GM18499 (cell line): ENCODE results near the gene ITGB5.

Experiments
- ATAC-seq: cut with Tn5 transposase; IDR thresholded peaks from one replicate; pipeline ENCODE4 v1.9.1; 2021; ENCODE audit warnings: moderate number of reproducible peaks; ENCODE audit not compliant: insufficient read depth, unreplicated experiment

Gene ITGB5

DNA sequence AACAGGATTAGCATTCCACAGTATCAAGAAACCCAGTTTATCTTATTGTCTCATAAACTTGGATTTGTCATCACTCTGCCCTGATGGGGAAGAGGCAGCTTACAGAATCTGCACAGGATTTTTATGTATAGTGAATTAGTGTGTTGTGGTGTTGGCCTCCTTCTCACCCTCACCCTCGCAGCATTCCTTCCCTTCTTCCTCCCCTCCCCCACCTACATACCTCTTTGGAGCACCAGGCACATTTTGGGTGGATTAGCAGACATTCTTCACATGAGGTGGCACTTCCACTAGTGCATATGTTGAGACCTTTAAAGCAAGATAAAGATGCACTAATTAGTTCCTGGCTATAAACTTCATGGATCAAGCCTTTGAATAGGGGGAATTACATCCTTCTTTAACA is 13.9 kb downstream of the ITGB5 start:
- ATAC-seq, result no peak

DNA sequence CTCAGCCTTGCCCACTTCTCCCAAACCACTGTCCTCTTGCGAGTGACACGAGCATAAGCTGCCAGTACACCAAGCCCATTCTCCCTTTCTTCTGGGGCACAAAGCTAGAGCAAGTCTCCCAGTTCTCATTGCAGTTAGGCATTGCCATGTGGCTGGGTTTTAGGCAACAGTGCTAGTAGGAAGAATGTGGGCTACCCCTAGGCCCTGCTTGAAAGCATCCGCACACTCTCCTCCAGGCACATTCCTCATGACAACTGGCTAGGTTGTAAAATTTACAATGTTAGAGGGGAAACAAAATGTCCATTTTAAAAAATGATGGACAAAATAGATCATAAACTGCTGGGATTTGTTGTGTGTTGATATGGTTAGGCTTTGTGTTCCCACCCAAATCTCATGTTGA is 19.7 kb downstream of the ITGB5 start:
- ATAC-seq, result no peak

DNA sequence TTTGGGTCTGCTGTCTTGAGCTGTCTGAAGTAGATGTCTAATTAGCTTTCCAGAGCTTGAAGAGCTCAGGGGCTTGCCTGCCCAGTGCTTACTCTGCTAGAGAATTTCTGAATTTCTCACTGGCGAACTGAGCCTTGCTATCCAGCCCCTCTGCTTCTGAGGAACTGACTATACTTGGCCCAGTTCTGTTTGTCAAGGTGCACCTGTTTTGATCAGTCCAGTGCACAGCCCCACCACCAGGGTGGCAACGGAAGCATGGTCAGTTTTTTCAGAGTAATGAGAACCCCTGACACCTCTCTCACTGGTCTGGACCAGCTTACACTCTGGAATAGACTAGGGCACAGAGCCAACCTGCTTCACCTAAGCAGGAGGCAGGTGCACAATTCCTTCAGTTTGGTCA is 25.2 kb downstream of the ITGB5 start:
- no peak for ATAC-seq

DNA sequence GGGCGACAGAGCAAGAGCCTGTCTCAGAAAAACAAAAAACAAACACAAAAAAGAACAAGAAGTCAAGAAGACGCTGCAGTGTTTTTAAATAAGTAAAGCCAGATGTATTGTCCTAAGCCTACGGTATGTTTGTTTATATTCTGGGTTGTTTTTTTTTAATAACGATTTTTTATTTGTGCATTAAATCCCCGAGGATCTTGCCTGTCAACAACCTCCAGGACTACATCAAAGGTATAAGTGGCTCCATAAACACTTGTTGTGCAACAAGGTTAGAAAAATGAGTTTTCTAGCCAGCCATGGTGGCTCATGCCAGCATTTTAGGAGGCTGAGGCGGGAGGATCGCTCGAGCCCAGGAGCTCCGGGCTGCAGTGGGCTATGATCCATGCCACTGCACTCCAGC is 26.1 kb downstream of the ITGB5 start:
- no peak for ATAC-seq

DNA sequence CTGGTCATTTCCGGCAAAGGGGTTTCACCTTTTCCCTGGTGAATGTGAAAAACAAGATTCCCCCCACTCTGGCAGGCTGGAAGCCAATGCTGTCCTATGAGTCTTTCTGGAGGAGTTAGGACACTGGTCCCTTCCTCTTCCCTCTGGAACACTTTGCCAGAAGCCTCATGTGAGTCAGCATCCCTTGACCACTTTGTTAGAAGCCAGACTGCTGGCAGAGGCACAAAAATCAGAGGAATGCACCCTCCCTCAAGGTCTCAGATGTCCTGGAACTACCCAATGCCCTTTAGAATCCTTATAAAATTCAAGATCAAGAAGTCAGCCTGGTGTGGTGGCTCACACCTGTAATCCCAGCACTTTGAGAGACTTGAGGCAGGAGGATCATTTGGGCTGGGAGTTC is 26.6 kb downstream of the ITGB5 start:
- ATAC-seq, result no peak

DNA sequence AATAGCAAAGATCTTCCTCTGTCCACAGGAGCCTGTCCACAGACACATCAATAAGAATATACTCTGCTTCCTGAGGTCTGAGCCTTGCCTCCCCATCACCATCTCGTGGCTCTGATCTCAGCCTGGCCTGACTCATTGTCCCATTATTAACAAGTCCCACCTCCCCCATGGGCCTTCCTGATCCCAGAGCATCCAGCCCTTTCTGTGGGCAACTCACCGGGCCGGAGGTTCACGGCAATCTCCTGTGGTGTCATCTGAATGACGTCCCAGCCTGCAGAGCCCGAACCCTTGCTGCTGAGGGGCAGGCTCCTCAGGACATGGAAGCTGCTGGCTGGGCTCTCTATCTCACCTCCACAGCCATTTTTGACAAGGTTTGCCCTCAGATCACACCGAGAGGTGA is 28.1 kb downstream of the ITGB5 start:
- no peak for ATAC-seq

DNA sequence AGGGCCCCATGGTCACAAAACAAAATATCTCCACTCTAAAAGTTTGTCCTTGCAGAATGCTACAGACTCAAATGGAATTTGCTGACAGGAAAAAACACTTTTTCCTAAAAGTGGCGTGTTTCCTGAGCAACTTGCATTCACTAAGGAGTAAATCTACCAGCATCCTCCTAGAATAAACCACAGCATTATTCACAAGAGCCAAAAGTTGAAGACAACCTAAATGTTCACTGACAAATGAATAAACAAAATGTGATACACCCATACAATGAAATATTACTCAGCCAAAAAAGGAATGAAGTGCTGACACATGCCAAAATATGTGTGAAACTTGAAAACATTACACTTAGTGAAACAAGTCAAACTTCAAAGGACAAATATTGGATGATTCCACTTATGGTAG is 28.9 kb downstream of the ITGB5 start:
- ATAC-seq, result no peak

DNA sequence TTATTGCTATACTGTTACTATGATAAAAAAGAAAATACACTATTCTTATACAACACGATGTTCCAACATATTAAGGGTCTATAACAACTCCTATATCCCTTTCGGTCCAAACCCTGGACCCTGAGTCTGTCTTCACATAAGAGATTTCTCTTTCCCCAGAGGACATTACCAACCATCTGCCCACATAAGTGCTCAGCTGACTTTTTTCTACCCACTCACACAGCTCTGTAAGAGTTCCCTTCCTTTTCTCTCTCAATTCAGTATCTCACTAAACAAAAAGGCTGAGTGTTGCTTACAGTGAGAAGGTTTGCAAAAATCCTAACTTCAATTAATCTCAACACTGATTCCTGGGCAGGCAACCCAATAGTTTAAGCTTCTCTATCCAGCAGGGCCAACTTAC is 30.5 kb downstream of the ITGB5 start:
- no peak for ATAC-seq

DNA sequence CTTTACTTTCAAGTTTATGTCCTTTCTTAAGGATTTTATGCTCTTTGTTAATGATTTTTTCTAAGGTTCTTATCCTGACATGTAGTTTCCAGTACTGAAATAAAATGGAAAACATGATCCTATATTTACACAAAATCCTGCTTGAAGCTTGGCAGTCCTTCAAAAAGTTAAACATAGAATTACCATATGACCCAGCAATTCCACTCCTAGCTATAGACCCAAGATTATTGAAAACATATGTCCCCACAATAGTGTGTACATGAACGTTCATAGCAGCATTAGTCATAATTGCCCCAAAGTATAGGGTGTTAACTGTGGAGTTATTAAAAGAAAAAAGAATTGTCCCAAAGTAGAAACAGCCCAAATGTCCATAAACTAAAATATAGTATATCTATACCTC is 33.2 kb downstream of the ITGB5 start:
- no peak for ATAC-seq

DNA sequence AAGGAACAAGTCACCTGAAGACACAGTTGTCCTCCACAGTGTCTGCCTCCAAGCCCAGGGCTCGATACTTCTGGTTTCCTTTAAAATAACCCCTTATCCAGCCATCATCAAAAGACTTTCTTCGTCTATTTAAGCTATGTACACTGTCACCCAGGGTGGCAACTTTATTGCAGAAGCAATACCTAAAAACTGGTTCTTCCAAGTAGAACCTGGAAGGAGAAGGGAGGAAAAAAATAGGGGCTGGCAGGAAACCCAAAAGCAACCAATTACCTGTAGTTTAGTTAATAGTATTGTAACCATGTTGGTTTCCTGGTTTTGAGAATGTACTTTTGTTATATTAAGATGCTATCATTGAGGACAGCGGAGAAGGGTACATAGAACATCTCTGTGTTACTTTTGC is 33.7 kb downstream of the ITGB5 start:
- no peak for ATAC-seq

DNA sequence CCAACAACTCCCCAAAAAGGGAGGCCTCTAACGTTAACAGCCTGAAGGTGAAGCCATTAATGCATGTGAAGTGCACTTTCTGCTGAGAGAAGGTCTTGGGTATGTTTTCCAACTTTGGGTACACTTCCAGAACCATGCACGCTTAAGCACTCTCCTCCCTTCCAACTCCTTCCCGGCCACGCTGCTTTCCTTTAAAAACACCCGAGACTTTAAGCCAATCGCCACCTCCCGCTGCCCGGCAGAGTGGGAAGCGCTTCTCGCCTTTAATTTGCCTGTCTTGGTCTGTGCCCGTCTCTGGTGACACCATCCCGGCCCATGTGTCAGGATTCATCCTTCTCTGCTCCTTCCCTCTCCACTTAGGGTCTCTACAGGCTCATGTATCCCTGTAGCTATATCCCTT is 35.3 kb downstream of the ITGB5 start:
- no peak for ATAC-seq

DNA sequence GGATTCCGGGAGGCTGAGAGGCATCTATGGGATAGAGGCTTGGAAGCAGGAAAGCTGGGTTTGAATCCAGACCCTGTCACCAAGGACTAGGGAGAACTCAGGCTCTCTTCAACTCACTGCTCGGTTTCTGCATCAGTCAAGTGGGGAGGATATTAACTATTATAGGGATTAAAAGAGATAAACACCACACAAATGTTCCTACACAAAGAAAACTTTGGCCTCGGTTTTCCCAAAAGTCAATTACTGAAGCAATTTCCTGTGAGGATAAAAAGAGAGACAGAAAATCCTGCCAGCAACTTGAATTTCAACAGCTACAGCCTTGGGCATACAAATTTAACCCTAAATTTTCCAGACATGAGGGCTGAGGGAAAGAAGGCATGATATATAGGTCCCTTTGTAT is 36.0 kb downstream of the ITGB5 start:
- ATAC-seq, result no peak

DNA sequence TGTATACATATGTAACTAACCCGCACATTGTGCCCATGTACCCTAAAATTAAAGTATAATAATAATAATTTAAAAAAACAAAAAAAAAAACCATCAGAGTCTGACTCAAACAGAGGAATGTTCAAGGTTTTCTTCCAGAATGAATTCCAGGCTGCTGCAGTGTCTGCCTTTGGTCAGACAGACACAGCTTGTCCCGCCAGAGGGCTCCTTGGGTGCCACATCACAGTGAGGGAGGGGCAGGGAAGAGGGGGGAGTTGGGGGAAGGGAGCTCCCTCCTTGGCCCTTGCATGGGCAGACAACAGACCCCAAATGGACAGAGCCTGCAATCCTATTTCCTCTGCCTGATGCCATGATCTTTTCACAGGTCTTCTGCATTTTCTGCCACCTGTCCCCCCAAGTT is 36.5 kb downstream of the ITGB5 start:
- ATAC-seq, result no peak

DNA sequence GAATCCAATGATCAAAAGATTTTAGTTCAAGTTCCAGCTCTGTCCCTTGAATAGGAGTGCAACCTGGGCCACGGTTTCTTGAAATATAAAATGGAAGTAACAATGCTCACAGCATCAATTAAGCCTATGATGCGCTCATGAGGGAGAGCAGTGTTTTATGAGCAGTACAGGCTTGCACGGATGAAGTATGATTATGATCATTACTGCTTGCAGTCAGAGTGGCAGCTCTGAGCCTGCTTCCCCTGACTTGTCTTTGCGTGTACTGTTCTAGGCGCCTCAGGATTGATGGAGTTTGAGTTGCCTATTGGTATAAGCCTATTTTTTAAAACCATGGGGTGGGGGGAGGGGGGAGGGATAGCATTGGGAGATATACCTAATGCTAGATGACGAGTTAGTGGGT is 37.0 kb downstream of the ITGB5 start:
- no peak for ATAC-seq

DNA sequence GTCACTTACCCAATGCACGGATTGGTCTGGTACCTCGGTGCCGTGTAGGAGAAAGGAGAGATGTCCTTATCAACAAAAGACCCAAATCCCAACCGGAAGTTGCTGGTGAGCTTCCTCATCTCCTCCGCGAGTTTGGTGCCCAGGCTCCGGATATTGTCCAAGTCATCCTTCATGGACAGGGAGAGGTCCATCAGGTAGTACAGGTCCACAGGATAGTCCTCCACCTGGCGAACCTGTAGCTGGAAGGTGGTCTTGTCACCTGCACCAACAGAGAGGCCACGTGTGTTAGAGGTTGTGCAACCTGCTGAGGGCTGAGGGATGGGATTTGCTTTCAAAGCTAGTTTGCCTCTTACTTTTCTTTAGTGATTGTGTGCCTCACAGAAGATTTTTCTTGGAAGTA is 38.9 kb downstream of the ITGB5 start:
- ATAC-seq, result no peak

DNA sequence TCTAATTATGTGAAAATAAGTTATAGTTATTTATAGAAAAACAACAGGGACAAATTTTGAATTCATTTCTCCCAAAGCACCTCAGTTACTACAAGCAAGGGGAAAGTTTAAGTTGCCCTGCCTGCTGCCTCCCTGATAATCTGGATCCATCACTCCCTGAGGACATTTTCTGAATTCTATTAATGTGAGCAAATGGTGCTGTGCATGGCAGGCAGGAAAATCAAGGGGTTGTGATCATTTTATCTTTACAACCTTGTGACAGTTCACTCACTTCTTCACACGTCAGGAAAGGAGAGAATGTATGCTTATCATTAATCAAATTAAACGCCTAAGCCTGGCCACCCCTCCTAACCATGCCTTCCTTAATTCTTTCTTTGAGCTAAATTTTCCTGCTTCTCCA is 39.3 kb downstream of the ITGB5 start:
- no peak for ATAC-seq

DNA sequence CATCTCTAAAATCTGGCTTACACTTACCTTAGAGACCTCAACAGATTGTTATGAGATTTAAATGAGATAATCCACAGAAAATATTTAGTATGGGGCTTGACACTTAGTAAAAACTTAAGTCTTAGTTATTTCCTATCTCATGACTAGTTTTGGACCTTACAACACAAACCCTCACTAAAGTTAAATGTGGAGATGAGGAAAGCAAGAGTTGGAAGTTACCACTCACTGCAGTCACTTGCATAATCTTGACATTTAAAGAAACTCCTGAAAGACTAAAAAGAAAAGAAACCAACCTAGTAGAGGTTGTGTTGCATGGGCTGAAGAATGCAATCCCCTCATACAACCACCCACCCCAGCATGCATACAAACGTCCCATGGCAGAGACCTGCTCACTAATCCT is 40.1 kb downstream of the ITGB5 start:
- no peak for ATAC-seq

DNA sequence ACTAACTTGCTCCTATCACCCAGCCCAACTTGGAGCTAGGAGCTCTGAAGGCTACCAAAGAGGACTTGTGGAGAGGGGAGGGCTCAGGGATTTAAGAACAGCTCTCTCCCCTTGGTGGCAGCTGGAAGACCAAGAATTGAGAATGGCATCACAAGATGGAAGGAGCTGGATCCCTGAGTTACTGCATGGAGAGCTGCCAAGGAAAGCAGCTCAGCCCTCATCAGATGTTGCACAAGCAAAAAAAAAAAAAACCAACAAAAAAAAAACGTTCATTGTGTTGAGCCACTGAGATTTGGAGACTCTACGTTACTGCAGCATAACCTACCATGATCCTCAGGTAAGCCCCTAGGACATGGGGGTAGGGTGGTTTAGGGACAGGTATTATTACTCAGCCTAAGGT is 41.0 kb downstream of the ITGB5 start:
- ATAC-seq, result no peak

DNA sequence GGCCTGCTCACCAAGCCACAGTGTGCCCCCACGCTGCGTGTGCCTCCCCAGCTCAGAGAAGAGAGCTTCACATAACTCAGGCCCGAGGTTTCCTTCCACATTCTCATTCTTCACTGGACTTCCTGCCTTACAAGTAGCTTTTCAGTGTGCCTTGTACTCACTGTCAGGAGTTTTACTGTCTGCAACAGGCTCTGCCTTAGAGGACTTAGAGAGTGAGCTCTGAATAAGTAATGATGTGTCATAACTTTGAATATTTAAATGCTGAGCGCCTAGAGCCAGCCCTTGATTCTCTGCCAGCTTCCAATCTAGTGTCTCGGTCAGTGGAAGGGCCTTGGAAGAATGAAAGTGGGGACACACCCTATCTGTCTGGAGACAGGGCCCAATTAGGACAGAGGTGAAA is 41.8 kb downstream of the ITGB5 start:
- ATAC-seq, result no peak

DNA sequence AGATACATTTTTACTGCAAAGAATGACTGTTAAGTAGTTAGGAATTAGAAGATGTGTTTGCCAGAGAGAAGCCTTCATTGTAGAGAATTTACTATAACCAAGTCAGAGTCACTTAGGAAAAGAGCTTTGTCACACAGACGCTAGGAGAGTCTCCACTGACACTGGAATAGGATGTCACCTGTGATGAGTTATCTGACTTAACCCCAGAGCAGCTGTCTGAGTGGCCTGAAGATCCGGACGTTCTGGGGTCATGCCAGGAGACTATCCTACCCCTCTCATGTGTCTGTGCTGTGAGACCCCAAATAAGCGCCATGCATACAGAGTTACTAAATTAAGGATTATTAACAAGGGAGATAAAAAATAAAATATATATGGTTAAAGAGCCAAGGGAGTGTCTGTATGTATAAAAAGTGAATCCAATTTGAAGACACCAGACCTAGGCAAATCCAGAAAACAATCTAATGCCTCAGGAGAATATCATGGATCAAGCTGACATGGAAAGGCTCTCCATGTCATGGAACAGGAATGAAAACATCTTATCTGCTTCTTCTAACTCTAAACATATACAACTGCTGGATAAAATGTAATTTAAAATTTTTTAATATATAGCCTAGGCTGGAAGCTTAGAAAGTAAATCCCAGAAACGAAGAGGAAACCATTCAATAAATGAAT is 43.5 kb downstream of the ITGB5 start:
- ATAC-seq, result no peak

DNA sequence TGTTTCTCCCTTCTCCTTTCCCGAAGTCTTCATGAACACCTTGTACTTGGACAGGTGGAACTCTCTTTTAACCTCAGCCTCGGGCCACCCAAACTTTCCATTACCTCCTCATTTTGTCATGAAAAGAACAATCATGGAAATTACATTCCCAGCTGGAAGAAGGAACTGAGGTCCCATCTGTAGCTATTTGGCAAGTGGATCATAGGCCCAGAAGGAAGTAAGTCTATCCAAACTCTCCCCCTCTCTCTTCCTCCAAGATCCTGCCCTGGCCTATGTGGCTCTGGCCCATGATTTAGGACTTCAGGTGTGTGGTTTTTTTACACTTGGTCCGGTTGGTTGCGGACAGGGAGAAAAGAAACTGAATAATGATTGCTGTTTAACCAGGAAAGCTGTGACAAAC is 44.1 kb downstream of the ITGB5 start:
- no peak for ATAC-seq

DNA sequence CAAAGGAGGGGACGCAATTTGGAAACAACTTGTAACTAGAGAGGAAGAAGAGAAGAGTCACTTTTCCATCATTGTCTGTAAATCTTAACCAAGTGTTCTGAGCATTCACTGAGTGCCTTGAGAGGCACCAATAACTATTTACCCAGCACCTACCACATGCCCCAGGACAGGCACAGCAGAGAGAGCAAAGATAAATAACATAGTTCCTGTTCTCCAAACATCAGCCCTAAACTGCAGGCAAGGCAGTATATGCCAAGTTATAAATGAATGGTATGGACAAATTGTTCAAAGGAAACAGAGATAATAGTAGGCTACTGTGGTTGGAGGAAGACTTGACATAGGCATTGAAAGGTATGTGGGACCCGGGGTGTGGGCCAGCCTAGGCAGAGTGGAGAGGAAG is 45.6 kb downstream of the ITGB5 start:
- ATAC-seq, result no peak

DNA sequence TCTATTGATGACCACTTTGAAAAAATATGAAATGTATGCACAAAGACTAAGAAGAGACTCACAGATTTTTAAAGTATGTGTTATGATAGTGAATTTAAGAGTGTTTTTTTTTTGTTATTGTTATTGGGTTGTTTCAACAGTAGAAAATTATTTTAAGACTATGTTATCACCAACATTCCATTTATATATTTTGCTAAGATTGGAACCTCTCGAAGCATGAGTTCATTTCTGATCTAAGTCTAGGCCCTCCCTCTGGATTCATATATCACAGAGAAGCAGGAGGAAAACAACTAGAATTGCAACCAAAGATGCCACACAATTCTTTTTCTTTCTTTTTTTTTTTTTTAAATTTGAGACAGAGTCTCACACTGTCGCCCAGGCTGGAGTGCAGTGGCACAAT is 46.8 kb downstream of the ITGB5 start:
- no peak for ATAC-seq
